Ascending aorta (tissue), 2 donors: ENCODE data around the gene TSGA10IP. TPM values are rescaled to one million over a fixed set of nuclear protein-coding genes. Genes with fewer than 3 reads are reported as not detected.

Experiments
- DNase-seq, 2 donors: peaks; one replicate each; pipeline ENCODE4 v3.0.0-alpha.2; 2019; ENCODE audit warnings: low spot score in 2 of 2
- H3K27ac ChIP-seq, 2 donors: fragments of 200-600 bp; sonication (generic); one replicate each; pipeline ENCODE4 v1.5.1; 2016 to 2017; ENCODE audit warnings: mild to moderate bottlenecking in 1 of 2
- H3K27me3 ChIP-seq: fragments of 200-600 bp; sonication (generic); one replicate; pipeline ENCODE4 v1.5.1; 2017
- H3K36me3 ChIP-seq, 2 donors: fragments of 200-600 bp; sonication (generic); one replicate each; pipeline ENCODE4 v1.5.1; 2016
- H3K4me1 ChIP-seq, 2 donors: fragments of 200-600 bp; sonication (generic); one replicate each; pipeline ENCODE4 v1.5.1; 2016 to 2017; ENCODE audit warnings: mild to moderate bottlenecking in 1 of 2
- H3K4me3 ChIP-seq, 2 donors: fragments of 200-600 bp; sonication (generic); one replicate each; pipeline ENCODE4 v1.5.1; 2016 to 2017; ENCODE audit warnings: mild to moderate bottlenecking in 1 of 2
- H3K9me3 ChIP-seq, 2 donors: fragments of 200-600 bp; sonication (generic); one replicate each; pipeline ENCODE4 v1.5.1; 2016
- CTCF ChIP-seq, 3 experiments: fragments of 200-600 bp in 2 of 3; fragments of 450-650 bp in 1 of 3; sonication (generic) in 2 of 3; IDR thresholded peaks; one replicate each; pipeline ENCODE4 v1.5.1; 2016 to 2019; ENCODE audit warnings: antibody characterized with exemption in 3 of 3, mild to moderate bottlenecking in 1 of 3, moderate library complexity in 1 of 3
- intact Hi-C: fragments of 100-400 bp; cut with DNase I; formaldehyde crosslinking; loops from one replicate; pipeline ENCODE4 v1.15.1; 2023
- total RNA-seq: library from RNA; depleted of rRNA; stranded (reverse); fragments of >200 nt; gene quantifications from one replicate; pipeline ENCODE4 v1.1.0, GENCODE V29; 2016

The TSGA10IP gene
- total RNA-seq, 1 donor from 2014 or later: not detected

GRCh38 chr11:65952052-65952521, 6.8 kb downstream of the TSGA10IP start:
- no peak for DNase-seq
- Histone ChIP-seq H3K27me3 (no peaks in the 10 kb centered on the region), H3K9me3 (no peaks in the 10 kb centered on the region), H3K4me1 (no peaks in the 10 kb centered on the region), H3K36me3 (no peaks in the 10 kb centered on the region), H3K4me3 (no peak overlapping the region), H3K27ac (no peak overlapping the region)
- intact Hi-C loops: no loop called here
- TF ChIP-seq CTCF (IDR thresholded peaks at IDR 0.05): no peak

- Histone ChIP-seq H3K27ac (no peak overlapping the region), H3K4me3 (no peak overlapping the region), H3K36me3 (no peaks in the 10 kb centered on the region), H3K4me1 (no peaks in the 10 kb centered on the region), H3K9me3 (no peaks in the 10 kb centered on the region), H3K27me3 (no peaks in the 10 kb centered on the region)
- no peak for DNase-seq
- intact Hi-C loops: no loop called here
- TF ChIP-seq CTCF (IDR thresholded peaks at IDR 0.05): no peak
These were observed 8.2 kb downstream of the TSGA10IP start for GRCh38 chr11:65953471-65953870.

GRCh38 chr11:65954771-65955170, 9.5 kb downstream of the TSGA10IP start:
- intact Hi-C loops: no loop called here

GRCh38 chr11:65958291-65958690, 13.0 kb downstream of the TSGA10IP start:
- intact Hi-C loops: no loop called here
- TF ChIP-seq CTCF (IDR thresholded peaks at IDR 0.05): no peak
- Histone ChIP-seq H3K27ac (no peak overlapping the region), H3K36me3 (no peaks in the 10 kb centered on the region), H3K4me3 (no peak overlapping the region), H3K4me1 (peaks cover 11 to 16% of the 10 kb centered on the region in 2 donors), H3K27me3 (no peaks in the 10 kb centered on the region), H3K9me3 (no peaks in the 10 kb centered on the region)
- no peak for DNase-seq

More at GRCh38 chr11:65954771-65955170, 9.5 kb downstream of the TSGA10IP start:
- TF ChIP-seq CTCF (IDR thresholded peaks at IDR 0.05): no peak
- Histone ChIP-seq H3K9me3 (no peaks in the 10 kb centered on the region), H3K4me3 (no peak overlapping the region), H3K36me3 (no peaks in the 10 kb centered on the region), H3K4me1 (no peaks in the 10 kb centered on the region), H3K27me3 (no peaks in the 10 kb centered on the region), H3K27ac (no peak overlapping the region)
- no peak for DNase-seq

GRCh38 chr11:65958774-65959420, 13.6 kb downstream of the TSGA10IP start:
- peaks cover 15 to 22% of the 10 kb centered on the region in 2 donors for H3K4me1 ChIP-seq
- H3K9me3 ChIP-seq: no peaks in the 10 kb centered on the region
- H3K27ac ChIP-seq: no peak overlapping the region
- intact Hi-C loops: no loop called here
- H3K36me3 ChIP-seq: peaks cover 0 to 2% of the 10 kb centered on the region in 2 donors
- DNase-seq: no peak
- TF ChIP-seq CTCF (IDR thresholded peaks at IDR 0.05): no peak
- no peak overlapping the region for H3K4me3 ChIP-seq
- H3K27me3 ChIP-seq: no peaks in the 10 kb centered on the region
